Neural progenitor cell (in vitro differentiated cells): ENCODE results near the gene MFSD12.

ENCODE experiments used
- EZH2 ChIP-seq: fragments of 200-600 bp; sonication (generic); IDR thresholded peaks from 2 replicates; pipeline ENCODE4 v1.6.1; 2017; ENCODE audit warnings: antibody characterized with exemption, mild to moderate bottlenecking, moderate library complexity
- EZH2phosphoT487 ChIP-seq: fragments of 200-600 bp; sonication (generic); IDR thresholded peaks from 2 replicates; pipeline ENCODE4 v1.6.1; 2017; ENCODE audit warnings: antibody characterized with exemption
- TF ChIP-seq, protein P1 (sequence below): fragments of 200-600 bp; sonication (generic); IDR thresholded peaks from 2 replicates; pipeline ENCODE4 v1.5.1; 2017; ENCODE audit warnings: antibody characterized with exemption, mild to moderate bottlenecking

DNA sequence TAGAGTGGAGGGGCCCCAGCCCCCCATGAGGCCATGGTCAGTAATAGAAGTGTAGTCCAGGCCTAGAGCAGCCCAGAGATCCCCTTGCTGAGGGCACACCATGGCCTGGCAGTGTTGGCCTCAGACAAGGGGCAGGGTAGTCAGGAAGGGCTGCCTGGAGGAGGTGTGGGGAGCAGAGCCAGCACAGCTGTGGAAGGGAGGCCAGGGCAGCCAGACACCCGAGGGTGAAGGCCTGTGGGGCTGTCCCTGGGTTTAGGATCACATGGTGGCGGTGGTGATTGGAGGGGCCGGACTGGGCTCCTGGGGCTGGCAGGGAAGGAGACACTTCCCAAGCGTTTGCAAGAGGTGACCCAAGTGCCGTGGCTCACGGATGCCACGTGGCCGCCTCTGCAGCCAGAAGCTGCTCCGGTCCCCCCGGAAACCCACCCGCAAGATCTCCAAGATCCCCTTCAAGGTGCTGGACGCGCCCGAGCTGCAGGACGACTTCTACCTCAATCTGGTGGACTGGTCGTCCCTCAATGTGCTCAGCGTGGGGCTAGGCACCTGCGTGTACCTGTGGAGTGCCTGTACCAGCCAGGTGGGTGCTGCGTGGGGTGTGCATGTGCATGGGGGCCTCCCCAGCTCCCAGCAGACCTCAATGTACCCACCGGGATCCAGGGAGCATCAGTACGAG lies 30.0 kb downstream of the MFSD12 start:
- TF ChIP-seq EZH2 (no peak), EZH2phosphoT487 (no peak)
- TF ChIP-seq, protein P1, sequence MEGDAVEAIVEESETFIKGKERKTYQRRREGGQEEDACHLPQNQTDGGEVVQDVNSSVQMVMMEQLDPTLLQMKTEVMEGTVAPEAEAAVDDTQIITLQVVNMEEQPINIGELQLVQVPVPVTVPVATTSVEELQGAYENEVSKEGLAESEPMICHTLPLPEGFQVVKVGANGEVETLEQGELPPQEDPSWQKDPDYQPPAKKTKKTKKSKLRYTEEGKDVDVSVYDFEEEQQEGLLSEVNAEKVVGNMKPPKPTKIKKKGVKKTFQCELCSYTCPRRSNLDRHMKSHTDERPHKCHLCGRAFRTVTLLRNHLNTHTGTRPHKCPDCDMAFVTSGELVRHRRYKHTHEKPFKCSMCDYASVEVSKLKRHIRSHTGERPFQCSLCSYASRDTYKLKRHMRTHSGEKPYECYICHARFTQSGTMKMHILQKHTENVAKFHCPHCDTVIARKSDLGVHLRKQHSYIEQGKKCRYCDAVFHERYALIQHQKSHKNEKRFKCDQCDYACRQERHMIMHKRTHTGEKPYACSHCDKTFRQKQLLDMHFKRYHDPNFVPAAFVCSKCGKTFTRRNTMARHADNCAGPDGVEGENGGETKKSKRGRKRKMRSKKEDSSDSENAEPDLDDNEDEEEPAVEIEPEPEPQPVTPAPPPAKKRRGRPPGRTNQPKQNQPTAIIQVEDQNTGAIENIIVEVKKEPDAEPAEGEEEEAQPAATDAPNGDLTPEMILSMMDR, result no peak
